IMR-90 (cell line): ENCODE measurements around the gene NADK. TPM values are rescaled to one million over a fixed set of nuclear protein-coding genes. Genes with fewer than 3 reads are reported as not detected.

ENCODE experiments used
- ATAC-seq: fragments of 200-7000 bp; cut with Tn5 transposase; 2 replicates; pipeline ENCODE4 v1.9.1; 2020; ENCODE audit warnings: low read depth, mild to moderate bottlenecking, moderate library complexity
- BruUV-seq: library from RNA; stranded (reverse); fragments of 400-500 nt; replicated peaks from 2 replicates; lab custom pipeline; 2021; lab: Mats Ljungman, UMichigan
- CTCF ChIA-PET: fragments of 300-600 bp; formaldehyde crosslinking; extraction: SDS; loops from one replicate; lab custom pipeline; 2021; ENCODE audit warnings: antibody characterized with exemption; lab: Yijun Ruan, JAX
- POLR2A ChIA-PET: fragments of 300-600 bp; sonication (Branson Sonifier 250); formaldehyde crosslinking; loops from one replicate; lab custom pipeline; 2022; ENCODE audit warnings: antibody characterized with exemption; ENCODE audit not compliant: unreplicated experiment; lab: Charles Lee
- DNase-seq: peaks from one replicate; pipeline ENCODE4 v3.0.0; 2013
- H2AFZ ChIP-seq: replicated peaks from 2 replicates; pipeline ENCODE3; 2013; ENCODE audit warnings: low read length, mild to moderate bottlenecking; ENCODE audit not compliant: poor library complexity
- H2AK5ac ChIP-seq: 2 replicates; pipeline ENCODE4 v1.6.1; 2013; ENCODE audit warnings: low read depth, low read length, inconsistent platforms
- H2AK9ac ChIP-seq: replicated peaks from 2 replicates; pipeline ENCODE3; 2013; ENCODE audit warnings: mild to moderate bottlenecking, low read depth, low read length, moderate library complexity; ENCODE audit not compliant: poor library complexity
- H2BK120ac ChIP-seq: 2 replicates; pipeline ENCODE4 v1.6.1; 2013; ENCODE audit warnings: low read depth, low read length, inconsistent platforms
- H2BK15ac ChIP-seq: 3 replicates; pipeline ENCODE4 v1.6.1; 2013; ENCODE audit warnings: low read depth, low read length, inconsistent platforms
- H2BK20ac ChIP-seq: 2 replicates; pipeline ENCODE4 v1.6.1; 2013; ENCODE audit warnings: low read depth, mild to moderate bottlenecking, inconsistent platforms, low read length, moderate library complexity
- H2BK5ac ChIP-seq: 2 replicates; pipeline ENCODE4 v1.6.1; 2013; ENCODE audit warnings: mild to moderate bottlenecking, low read depth, low read length, inconsistent platforms; ENCODE audit not compliant: poor library complexity, severe bottlenecking
- H3K14ac ChIP-seq: replicated peaks from 2 replicates; pipeline ENCODE4 v1.6.1; 2013; ENCODE audit warnings: low read depth, low read length, inconsistent platforms
- H3K18ac ChIP-seq: 2 replicates; pipeline ENCODE4 v1.6.1; 2013; ENCODE audit warnings: low read depth, low read length, control low read depth
- H3K23ac ChIP-seq: 2 replicates; pipeline ENCODE4 v1.6.1; 2013; ENCODE audit warnings: low read depth, low read length, inconsistent platforms
- H3K27ac ChIP-seq: 2 replicates; pipeline ENCODE4 v1.5.1; 2013; ENCODE audit warnings: mild to moderate bottlenecking, control low read depth, low read length; ENCODE audit not compliant: insufficient read depth
- H3K27me3 ChIP-seq: 2 replicates; pipeline ENCODE4 v1.6.1; 2013; ENCODE audit warnings: low read length; ENCODE audit not compliant: control insufficient read depth, insufficient read depth
- H3K36me3 ChIP-seq: 2 replicates; pipeline ENCODE4 v1.6.1; 2013; ENCODE audit warnings: low read length, mixed read lengths; ENCODE audit not compliant: control insufficient read depth, insufficient read depth
- H3K4ac ChIP-seq: 2 replicates; pipeline ENCODE4 v1.6.1; 2013; ENCODE audit warnings: low read depth, low read length, inconsistent platforms
- H3K4me1 ChIP-seq: 2 replicates; pipeline ENCODE4 v1.6.1; 2013; ENCODE audit warnings: low read length, mixed read lengths; ENCODE audit not compliant: control insufficient read depth, insufficient read depth
- H3K4me2 ChIP-seq: 2 replicates; pipeline ENCODE4 v1.6.1; 2013; ENCODE audit warnings: low read depth, mild to moderate bottlenecking, control low read depth, low read length, moderate library complexity
- H3K4me3 ChIP-seq: 2 replicates; pipeline ENCODE4 v1.5.1; 2013; ENCODE audit warnings: low read depth, mild to moderate bottlenecking, control low read depth, low read length, moderate library complexity; ENCODE audit not compliant: insufficient read depth
- H3K56ac ChIP-seq: 2 replicates; pipeline ENCODE4 v1.6.1; 2013; ENCODE audit warnings: low read length, inconsistent platforms; ENCODE audit not compliant: insufficient read depth; ENCODE audit errors: extremely low read depth
- H3K79me1 ChIP-seq, 2 experiments: 2 replicates each; pipeline ENCODE4 v1.6.1; 2013; ENCODE audit warnings: low read length in 2 of 2, inconsistent platforms in 1 of 2, low read depth in 1 of 2
- H3K9ac ChIP-seq: 2 replicates; pipeline ENCODE4 v1.6.1; 2013; ENCODE audit warnings: low read depth, low read length, control low read depth
- H3K9me1 ChIP-seq: 2 replicates; pipeline ENCODE4 v1.6.1; 2013; ENCODE audit warnings: low read length, inconsistent platforms; ENCODE audit not compliant: insufficient read depth
- H3K9me3 ChIP-seq: 2 replicates; pipeline ENCODE4 v1.6.1; 2013; ENCODE audit warnings: low read length; ENCODE audit not compliant: control insufficient read depth, insufficient read depth
- H4K20me1 ChIP-seq: 2 replicates; pipeline ENCODE4 v1.6.1; 2013; ENCODE audit warnings: low read length, inconsistent platforms; ENCODE audit not compliant: insufficient read depth
- H4K5ac ChIP-seq: 2 replicates; pipeline ENCODE4 v1.6.1; 2013; ENCODE audit warnings: mild to moderate bottlenecking, low read depth, low read length, control low read depth
- H4K8ac ChIP-seq, 2 experiments: 2 replicates each; pipeline ENCODE4 v1.6.1; 2013; ENCODE audit warnings: low read depth in 2 of 2, low read length in 2 of 2, control low read depth in 1 of 2, inconsistent platforms in 1 of 2
- H4K91ac ChIP-seq: 2 replicates; pipeline ENCODE4 v1.6.1; 2013; ENCODE audit warnings: low read depth, low read length, inconsistent platforms; ENCODE audit not compliant: insufficient read depth
- BHLHE40 ChIP-seq: fragments of 150-350 bp; IDR thresholded peaks from 2 replicates; pipeline ENCODE4 v1.6.1; 2016; ENCODE audit warnings: mild to moderate bottlenecking, low read depth, low read length
- CEBPB ChIP-seq: IDR thresholded peaks from 2 replicates; pipeline ENCODE4 v1.6.1; 2012; ENCODE audit warnings: low read depth, low read length, improper control_type of control experiment
- CHD1 ChIP-seq: IDR thresholded peaks from 2 replicates; pipeline ENCODE4 v1.6.1; 2012; ENCODE audit warnings: low read depth, low read length, improper control_type of control experiment
- FOS ChIP-seq: fragments of 150-350 bp; IDR thresholded peaks from 2 replicates; pipeline ENCODE4 v1.6.1; 2016; ENCODE audit warnings: low read depth, low read length
- MAFK ChIP-seq: IDR thresholded peaks from 2 replicates; pipeline ENCODE4 v1.6.1; 2012; ENCODE audit warnings: low read depth, low read length, improper control_type of control experiment
- MXI1 ChIP-seq: IDR thresholded peaks from 2 replicates; pipeline ENCODE4 v1.6.1; 2012; ENCODE audit warnings: low read depth, mild to moderate bottlenecking, low read length, moderate library complexity, borderline replicate concordance
- NFE2L2 ChIP-seq: fragments of 150-350 bp; IDR thresholded peaks from 2 replicates; pipeline ENCODE4 v1.6.1; 2016; ENCODE audit warnings: low read depth, mild to moderate bottlenecking, low read length
- POLR2A ChIP-seq: IDR thresholded peaks from 2 replicates; pipeline ENCODE4 v1.6.1; 2012; ENCODE audit warnings: mild to moderate bottlenecking, low read depth, low read length
- RAD21 ChIP-seq: IDR thresholded peaks from 2 replicates; pipeline ENCODE4 v1.6.1; 2012; ENCODE audit warnings: low read length, improper control_type of control experiment
- RCOR1 ChIP-seq: IDR thresholded peaks from 2 replicates; pipeline ENCODE4 v1.6.1; 2012; ENCODE audit warnings: mild to moderate bottlenecking, low read length, improper control_type of control experiment; ENCODE audit not compliant: insufficient replicate concordance
- RFX5 ChIP-seq: IDR thresholded peaks from 2 replicates; pipeline ENCODE4 v1.8.0; 2012; ENCODE audit warnings: low read depth, mild to moderate bottlenecking, low read length, moderate library complexity
- SMC3 ChIP-seq: fragments of 150-350 bp; IDR thresholded peaks from 2 replicates; pipeline ENCODE4 v1.6.1; 2016; ENCODE audit warnings: low read depth, mild to moderate bottlenecking, antibody characterized with exemption, low read length, moderate library complexity
- WGBS, 2 experiments: methylation state at CpG; one replicate each; pipeline versions ENCODE4 v1.1.5 to v1.1.7; 2013; ENCODE audit warnings: missing lambda C conversion rate in 2 of 2; ENCODE audit not compliant: insufficient read length in 1 of 2; ENCODE audit errors: extremely low coverage in 2 of 2; 5-methylcytosine and 5-hydroxymethylcytosine counted together
- dilution Hi-C: fragments of 300-500 bp; cut with HindIII; formaldehyde crosslinking; loops from one replicate; pipeline ENCODE4 v1.14.3; 2018; ENCODE audit warnings: low sequenced_read_pairs; ENCODE audit not compliant: unreplicated experiment
- in situ Hi-C: fragments of 300-500 bp; cut with MboI; formaldehyde crosslinking; loops from 3 replicates; pipeline ENCODE4 v1.14.3; 2019; ENCODE audit warnings: low sequenced_read_pairs, inconsistent platforms, mixed read lengths
- intact Hi-C: fragments of 100-400 bp; cut with micrococcal nuclease; formaldehyde crosslinking; loops from 2 replicates; pipeline ENCODE4 v1.10.0; 2022
- polyA plus RNA-seq, 3 experiments: library from polyadenylated mRNA; depleted of rRNA; stranded (reverse); fragments of >200 nt; gene quantifications; 2 replicates each; pipeline ENCODE4 v1.2.3, GENCODE V29; 2012; ENCODE audit warnings: low replicate concordance in 1 of 3
- total RNA-seq: library from RNA; depleted of rRNA; stranded (reverse); fragments of >200 nt; gene quantifications from 2 replicates; pipeline ENCODE4 v1.2.3, GENCODE V29; 2012
- TF ChIP-seq, protein P1 (sequence below): conservative IDR thresholded peaks from 2 replicates; pipeline ENCODE4 v1.5.1; 2012; ENCODE audit warnings: mild to moderate bottlenecking, low read depth, low read length, improper control_type of control experiment
- TF ChIP-seq, protein P2 (sequence below): fragments of 150-350 bp; IDR thresholded peaks from 2 replicates; pipeline ENCODE4 v1.6.1; 2016; ENCODE audit warnings: low read depth, mild to moderate bottlenecking, low read length, moderate library complexity, borderline replicate concordance

NADK gene
- total and polyA plus RNA-seq, 2 of the 4 experiments (the other 2 are of a cell fraction): 12.5 to 56.1 TPM

DNA sequence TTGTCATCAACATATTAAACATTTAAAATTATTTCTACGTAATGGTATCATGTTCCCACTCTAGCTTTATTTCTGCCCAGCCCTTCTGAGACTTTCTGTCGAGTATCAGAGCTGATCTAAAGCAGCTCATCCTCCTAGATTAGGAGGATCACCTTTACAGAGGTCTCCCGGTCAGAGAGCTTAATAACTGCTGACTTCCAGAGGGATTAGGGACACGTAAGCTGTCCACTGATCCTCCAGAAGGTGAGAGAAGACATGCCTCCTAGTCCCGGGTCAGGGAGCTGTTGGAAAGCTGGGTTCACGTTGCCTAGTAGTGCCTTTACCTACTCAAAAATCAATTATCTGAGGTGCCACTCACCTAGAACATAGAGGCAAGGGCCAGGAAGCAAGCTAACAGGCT is 31.2 kb upstream of the NADK start:
- Histone ChIP-seq H4K8ac (no peak overlapping the region), H3K18ac (no peak overlapping the region), H3K36me3 (peaks cover 58% of the 10 kb centered on the region), H3K9me3 (no peaks in the 10 kb centered on the region), H3K23ac (no peak overlapping the region), H3K27me3 (no peaks in the 10 kb centered on the region), H2BK5ac (no peak overlapping the region), H4K20me1 (peaks cover 58% of the 10 kb centered on the region), H2AFZ (no peak overlapping the region), H3K4me3 (no peak overlapping the region), H3K9me1 (peaks cover 10% of the 10 kb centered on the region), H2AK9ac (no peak overlapping the region), H3K4ac (no peak overlapping the region), H3K9ac (no peak overlapping the region), H4K91ac (no peak overlapping the region), H3K27ac (no peak overlapping the region), H4K5ac (no peak overlapping the region), H3K4me2 (no peak overlapping the region), H2BK20ac (no peak overlapping the region), H3K14ac (no peak overlapping the region), H3K56ac (no peak overlapping the region), H3K4me1 (no peaks in the 10 kb centered on the region), H2BK15ac (no peak overlapping the region), H2BK120ac (no peak overlapping the region), H2AK5ac (no peak overlapping the region), H3K79me1 (peaks cover 30 to 62% of the 10 kb centered on the region in 2 experiments)
- in situ Hi-C loops (no loop called here), dilution Hi-C loops (no loop called here), intact Hi-C loops (no loop called here)
- ChIA-PET CTCF (interaction anchor here (1.1 kb wide), 1 partner anchor 99 kb away, joined by 5 read pairs; no protein-coding TSS in a partner anchor), POLR2A (interaction anchor here (0.6 kb wide), 1 partner anchor 49 kb away, joined by 4 read pairs; no protein-coding TSS in a partner anchor)
- no TSS peak for BruUV-seq
- ATAC-seq (no peak), DNase-seq (no peak)
- WGBS, 2 experiments: 100% methylated on average over 3 of the region's 6 CpGs; no CpG with 5 or more reads in 1 of the 2 experiments
- TF ChIP-seq, protein P1, sequence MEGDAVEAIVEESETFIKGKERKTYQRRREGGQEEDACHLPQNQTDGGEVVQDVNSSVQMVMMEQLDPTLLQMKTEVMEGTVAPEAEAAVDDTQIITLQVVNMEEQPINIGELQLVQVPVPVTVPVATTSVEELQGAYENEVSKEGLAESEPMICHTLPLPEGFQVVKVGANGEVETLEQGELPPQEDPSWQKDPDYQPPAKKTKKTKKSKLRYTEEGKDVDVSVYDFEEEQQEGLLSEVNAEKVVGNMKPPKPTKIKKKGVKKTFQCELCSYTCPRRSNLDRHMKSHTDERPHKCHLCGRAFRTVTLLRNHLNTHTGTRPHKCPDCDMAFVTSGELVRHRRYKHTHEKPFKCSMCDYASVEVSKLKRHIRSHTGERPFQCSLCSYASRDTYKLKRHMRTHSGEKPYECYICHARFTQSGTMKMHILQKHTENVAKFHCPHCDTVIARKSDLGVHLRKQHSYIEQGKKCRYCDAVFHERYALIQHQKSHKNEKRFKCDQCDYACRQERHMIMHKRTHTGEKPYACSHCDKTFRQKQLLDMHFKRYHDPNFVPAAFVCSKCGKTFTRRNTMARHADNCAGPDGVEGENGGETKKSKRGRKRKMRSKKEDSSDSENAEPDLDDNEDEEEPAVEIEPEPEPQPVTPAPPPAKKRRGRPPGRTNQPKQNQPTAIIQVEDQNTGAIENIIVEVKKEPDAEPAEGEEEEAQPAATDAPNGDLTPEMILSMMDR: no peak
- TF ChIP-seq SMC3 (no peak), RAD21 (no peak), MAFK (no peak), MXI1 (no peak), FOS (no peak), CEBPB (no peak), BHLHE40 (no peak), NFE2L2 (no peak), RFX5 (no peak), POLR2A (no peak), RCOR1 (no peak), CHD1 (no peak)
- TF ChIP-seq, protein P2, sequence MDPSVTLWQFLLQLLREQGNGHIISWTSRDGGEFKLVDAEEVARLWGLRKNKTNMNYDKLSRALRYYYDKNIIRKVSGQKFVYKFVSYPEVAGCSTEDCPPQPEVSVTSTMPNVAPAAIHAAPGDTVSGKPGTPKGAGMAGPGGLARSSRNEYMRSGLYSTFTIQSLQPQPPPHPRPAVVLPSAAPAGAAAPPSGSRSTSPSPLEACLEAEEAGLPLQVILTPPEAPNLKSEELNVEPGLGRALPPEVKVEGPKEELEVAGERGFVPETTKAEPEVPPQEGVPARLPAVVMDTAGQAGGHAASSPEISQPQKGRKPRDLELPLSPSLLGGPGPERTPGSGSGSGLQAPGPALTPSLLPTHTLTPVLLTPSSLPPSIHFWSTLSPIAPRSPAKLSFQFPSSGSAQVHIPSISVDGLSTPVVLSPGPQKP: no peak
